Fibroblast of villous mesenchyme (primary cell): ENCODE results near the gene RBM10. TPM values are rescaled to one million over a fixed set of nuclear protein-coding genes. Genes with fewer than 3 reads are reported as not detected.

Experiments used
- DNase-seq: peaks from one replicate; pipeline ENCODE4 v3.0.0-alpha.2; 2010; ENCODE audit warnings: low read depth
- H3K4me3 ChIP-seq: 2 replicates; pipeline ENCODE4 v1.5.1; 2011; ENCODE audit warnings: low read depth, mild to moderate bottlenecking, low read length
- CTCF ChIP-seq: IDR thresholded peaks from 2 replicates; pipeline ENCODE4 v1.5.1; 2012; ENCODE audit warnings: low read depth, mild to moderate bottlenecking, low read length; ENCODE audit not compliant: insufficient read depth
- total RNA-seq: library from RNA; depleted of rRNA; stranded (reverse); fragments of >200 nt; gene quantifications from 2 replicates; pipeline ENCODE4 v1.2.3, GENCODE V29; 2012

RBM10 gene
- total RNA-seq, 1 donor: 49.2 TPM

- peak; percentile 71 for TF ChIP-seq CTCF
- DNase-seq: peak; percentile 96
- peak within 1 kb of the TSS; percentile 82 for H3K4me3 ChIP-seq
Measured at GRCh38 chrX:47193475-47194193, 48.6 kb downstream of the RBM10 start, which contains the start of gene UBA1. UBA1 (plus strand) TSS chrX:47193829; CDS start chrX:47198803, 4,974 bp downstream.

GRCh38 chrX:47194194-47194787, 49.3 kb downstream of the RBM10 start:
- no peak for DNase-seq
- peak overlapping the region; percentile 82 for H3K4me3 ChIP-seq
- no peak for TF ChIP-seq CTCF

DNA sequence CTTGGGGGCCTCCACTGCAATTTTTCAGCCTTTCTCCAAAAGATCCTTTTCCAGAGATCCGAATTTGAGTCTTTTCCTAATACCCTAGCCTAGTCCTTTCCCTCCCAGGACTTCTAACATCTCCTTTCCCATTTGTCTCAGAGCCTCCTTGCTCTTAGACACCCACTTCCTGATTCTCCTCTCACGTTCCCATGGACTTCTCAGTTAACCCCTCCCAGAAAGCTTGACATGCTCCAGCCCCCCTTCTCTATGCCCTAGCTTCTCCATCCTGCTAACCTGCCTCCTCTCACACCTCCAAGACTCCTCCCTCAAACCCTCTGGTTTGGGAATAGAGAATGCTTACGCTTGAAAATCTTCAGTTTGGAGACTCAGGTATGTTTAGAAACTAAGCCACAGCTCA, 51.1 kb downstream of the RBM10 start:
- no peak for TF ChIP-seq CTCF
- H3K4me3 ChIP-seq: peak overlapping the region; percentile 34
- no peak for DNase-seq

DNA sequence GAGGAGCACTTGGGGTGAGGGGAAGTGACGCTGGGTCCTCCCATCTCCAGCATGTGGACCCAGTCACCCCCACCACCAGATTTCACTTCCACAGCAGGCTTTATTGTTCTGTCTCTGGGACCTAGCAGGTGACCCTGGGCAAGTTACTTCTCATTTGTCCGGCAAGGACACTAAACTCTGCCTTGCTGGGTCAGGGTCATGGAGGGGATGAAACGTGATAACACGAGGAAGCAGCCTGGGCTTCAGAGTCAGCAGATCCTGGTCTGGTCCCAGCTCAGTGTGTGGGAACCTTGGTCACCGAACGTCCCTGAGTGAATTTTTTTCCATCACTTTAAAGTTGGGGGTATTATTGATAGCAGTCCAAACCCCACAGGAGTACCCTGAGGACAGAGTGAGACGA, 52.5 kb downstream of the RBM10 start:
- DNase-seq: no peak
- no peak for TF ChIP-seq CTCF
- no peak overlapping the region for H3K4me3 ChIP-seq

DNA sequence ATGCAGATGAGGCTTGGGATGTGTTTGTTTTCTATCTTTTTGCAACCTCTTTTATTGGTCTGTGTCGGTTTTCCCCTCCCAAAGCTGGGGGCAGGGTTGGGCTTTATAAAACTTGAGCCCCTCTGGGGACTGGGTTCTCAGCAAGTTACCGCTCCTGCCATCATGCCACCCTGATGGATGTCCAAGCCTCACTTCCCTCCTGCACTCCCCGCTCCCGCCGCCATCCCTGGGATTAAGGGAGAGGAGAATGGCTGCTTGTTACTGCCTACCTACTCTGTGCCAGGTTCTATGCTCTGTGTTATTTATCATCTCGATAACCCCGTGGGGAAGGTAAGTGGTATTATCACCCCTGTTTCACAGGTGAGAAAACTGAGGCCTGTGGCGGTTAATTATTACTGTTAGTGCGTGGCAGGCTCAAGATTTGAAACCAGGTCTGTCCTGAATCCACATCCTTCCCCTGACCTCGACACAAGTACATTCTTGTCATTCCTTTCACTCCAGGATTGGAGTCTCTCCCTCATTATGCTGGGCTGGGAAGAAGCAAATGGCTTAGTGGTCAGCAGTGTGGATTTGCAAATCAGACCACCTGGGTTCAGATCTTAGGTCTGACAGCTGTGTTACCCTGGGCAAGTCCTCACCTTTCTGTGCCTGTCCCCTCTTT, 53.1 kb downstream of the RBM10 start:
- no peak for DNase-seq
- no peak overlapping the region for H3K4me3 ChIP-seq
- no peak for TF ChIP-seq CTCF

GRCh38 chrX:47198687-47199080, 53.7 kb downstream of the RBM10 start:
- no peak for TF ChIP-seq CTCF
- DNase-seq: no peak
- no peak overlapping the region for H3K4me3 ChIP-seq
